Measurements from ENCODE around the gene SLC35B1. TPM values are rescaled to one million over a fixed set of nuclear protein-coding genes. Genes with fewer than 3 reads are reported as not detected.
A peak's percentile ranks its signal among the peaks of the same experiment; 100 is the strongest.

The SLC35B1 gene
- total RNA-seq, 4 donors from 2014 or later = 29.6 to 46.5 (median 42.8) TPM

DNA sequence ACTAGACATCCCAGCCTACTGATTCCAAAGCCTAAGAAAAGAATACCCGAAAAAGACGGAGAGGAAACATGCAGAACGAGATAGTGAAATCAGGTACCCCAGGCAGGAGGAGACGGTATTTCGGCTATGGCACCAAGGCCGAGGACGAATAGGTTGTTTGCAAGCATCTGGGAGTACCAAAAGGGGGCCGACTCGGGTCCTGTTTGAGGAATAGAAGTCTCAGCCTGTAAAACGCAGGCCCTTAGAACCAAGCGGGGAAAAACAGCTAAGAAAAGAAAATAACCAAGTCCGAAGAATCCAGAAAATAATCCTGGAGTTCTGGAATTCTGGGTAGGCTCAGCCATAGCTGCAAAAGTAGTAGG lies 537 bp downstream of the SLC35B1 start:
- no peak for DNase-seq (ENCODE audit: low spot score in 2 of 2)
- no peak for TF ChIP-seq EP300 (IDR thresholded peaks at IDR 0.05)
- no peak for TF ChIP-seq POLR2A (IDR thresholded peaks at IDR 0.05)
- TF ChIP-seq, protein P1, sequence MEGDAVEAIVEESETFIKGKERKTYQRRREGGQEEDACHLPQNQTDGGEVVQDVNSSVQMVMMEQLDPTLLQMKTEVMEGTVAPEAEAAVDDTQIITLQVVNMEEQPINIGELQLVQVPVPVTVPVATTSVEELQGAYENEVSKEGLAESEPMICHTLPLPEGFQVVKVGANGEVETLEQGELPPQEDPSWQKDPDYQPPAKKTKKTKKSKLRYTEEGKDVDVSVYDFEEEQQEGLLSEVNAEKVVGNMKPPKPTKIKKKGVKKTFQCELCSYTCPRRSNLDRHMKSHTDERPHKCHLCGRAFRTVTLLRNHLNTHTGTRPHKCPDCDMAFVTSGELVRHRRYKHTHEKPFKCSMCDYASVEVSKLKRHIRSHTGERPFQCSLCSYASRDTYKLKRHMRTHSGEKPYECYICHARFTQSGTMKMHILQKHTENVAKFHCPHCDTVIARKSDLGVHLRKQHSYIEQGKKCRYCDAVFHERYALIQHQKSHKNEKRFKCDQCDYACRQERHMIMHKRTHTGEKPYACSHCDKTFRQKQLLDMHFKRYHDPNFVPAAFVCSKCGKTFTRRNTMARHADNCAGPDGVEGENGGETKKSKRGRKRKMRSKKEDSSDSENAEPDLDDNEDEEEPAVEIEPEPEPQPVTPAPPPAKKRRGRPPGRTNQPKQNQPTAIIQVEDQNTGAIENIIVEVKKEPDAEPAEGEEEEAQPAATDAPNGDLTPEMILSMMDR (IDR thresholded peaks at IDR 0.05) = no peak
- Histone ChIP-seq H3K9me3 (no peaks in the 10 kb centered on the region), H3K27ac (peak overlapping the region; percentile 85 to 98 (median 90)), H3K36me3 (peaks cover 2 to 51% (median 19%) of the 10 kb centered on the region in 3 donors), H3K27me3 (no peaks in the 10 kb centered on the region), H3K4me3 (peak overlapping the region; percentile 85 to 98 (median 92)), H3K4me1 (peaks cover 0 to 44% (median 19%) of the 10 kb centered on the region in 4 donors)
- WGBS, 2 donors = 1 to 2% methylated on average over 12 of the region's 12 CpGs

- peaks cover 0 to 44% (median 19%) of the 10 kb centered on the region in 4 donors for H3K4me1 ChIP-seq
- no peak for TF ChIP-seq POLR2A (IDR thresholded peaks at IDR 0.05)
- TF ChIP-seq, protein P1 (IDR thresholded peaks at IDR 0.05) = no peak
- H3K9me3 ChIP-seq = no peaks in the 10 kb centered on the region
- DNase-seq (ENCODE audit: low spot score in 2 of 2) = no peak
- H3K27ac ChIP-seq = no peak overlapping the region
- no peak overlapping the region for H3K4me3 ChIP-seq
- H3K27me3 ChIP-seq = no peaks in the 10 kb centered on the region
- H3K36me3 ChIP-seq = peaks cover 2 to 55% (median 15%) of the 10 kb centered on the region in 3 donors
These were observed 2.5 kb downstream of the SLC35B1 start for GRCh38 chr17:49705254-49705653.

DNA sequence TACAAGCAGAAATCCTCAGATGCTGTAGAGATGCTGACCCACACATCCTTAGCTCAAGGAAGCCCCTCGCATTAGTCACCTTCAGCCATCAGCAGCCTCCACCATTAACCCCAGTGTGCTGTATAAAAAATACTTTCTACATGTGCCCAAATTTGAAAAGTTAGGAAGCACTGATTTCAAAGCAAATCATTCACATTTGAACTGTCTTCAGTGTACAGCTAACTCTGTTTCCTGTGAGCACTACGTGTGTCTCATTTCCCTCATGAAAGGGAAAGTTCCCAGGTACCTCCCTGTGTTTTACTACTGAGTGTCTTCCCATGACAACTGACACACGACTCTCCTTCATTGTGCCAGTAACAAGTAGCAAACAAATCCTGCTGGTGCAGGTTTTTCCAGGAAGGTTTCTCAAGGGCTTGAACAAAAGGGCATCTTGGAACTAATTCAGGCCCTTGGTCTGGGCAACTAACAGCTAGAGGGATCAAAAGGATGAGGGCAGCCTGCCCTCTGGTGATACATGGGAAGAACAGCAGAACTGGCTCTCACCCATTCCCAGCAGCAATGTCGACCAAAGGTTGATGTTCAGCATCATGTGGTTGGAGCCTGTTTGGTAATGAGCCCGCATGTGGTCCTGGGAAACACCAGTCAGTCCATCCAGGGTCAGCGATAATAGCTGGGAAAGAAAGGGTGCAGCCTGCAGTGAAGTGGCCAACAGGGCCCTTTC lies 4.0 kb downstream of the SLC35B1 start:
- no peak overlapping the region for H3K4me3 ChIP-seq
- TF ChIP-seq EP300 (IDR thresholded peaks at IDR 0.05) = no peak
- TF ChIP-seq, protein P1 (IDR thresholded peaks at IDR 0.05) = peak in 3 of 5 experiments; percentile 12 to 29 (median 29)
- no peak for TF ChIP-seq POLR2A (IDR thresholded peaks at IDR 0.05)
- peaks cover 2 to 69% (median 16%) of the 10 kb centered on the region in 3 donors for H3K36me3 ChIP-seq
- no peaks in the 10 kb centered on the region for H3K9me3 ChIP-seq
- WGBS, 2 donors = 62 to 64% methylated on average over 6 of the region's 6 CpGs
- DNase-seq (ENCODE audit: low spot score in 2 of 2) = no peak
- H3K4me1 ChIP-seq = peaks cover 0 to 37% (median 15%) of the 10 kb centered on the region in 4 donors
- no peaks in the 10 kb centered on the region for H3K27me3 ChIP-seq
- no peak overlapping the region for H3K27ac ChIP-seq

GRCh38 chr17:49700960-49701359 lies 6.8 kb downstream of the SLC35B1 start:
- DNase-seq (ENCODE audit: low spot score in 2 of 2) = no peak
- no peak overlapping the region for H3K4me3 ChIP-seq
- H3K27ac ChIP-seq = no peak overlapping the region
- 70 to 77% methylated on average over 6 of the region's 6 CpGs for WGBS, 2 donors
- TF ChIP-seq, protein P1 (IDR thresholded peaks at IDR 0.05) = no peak
- no peak for TF ChIP-seq EP300 (IDR thresholded peaks at IDR 0.05)
- TF ChIP-seq POLR2A (IDR thresholded peaks at IDR 0.05) = no peak
- H3K9me3 ChIP-seq = no peaks in the 10 kb centered on the region
- H3K36me3 ChIP-seq = peaks cover 2 to 69% (median 16%) of the 10 kb centered on the region in 3 donors
- peaks cover 0 to 17% (median 0%) of the 10 kb centered on the region in 4 donors for H3K4me1 ChIP-seq
- H3K27me3 ChIP-seq = no peaks in the 10 kb centered on the region

DNA sequence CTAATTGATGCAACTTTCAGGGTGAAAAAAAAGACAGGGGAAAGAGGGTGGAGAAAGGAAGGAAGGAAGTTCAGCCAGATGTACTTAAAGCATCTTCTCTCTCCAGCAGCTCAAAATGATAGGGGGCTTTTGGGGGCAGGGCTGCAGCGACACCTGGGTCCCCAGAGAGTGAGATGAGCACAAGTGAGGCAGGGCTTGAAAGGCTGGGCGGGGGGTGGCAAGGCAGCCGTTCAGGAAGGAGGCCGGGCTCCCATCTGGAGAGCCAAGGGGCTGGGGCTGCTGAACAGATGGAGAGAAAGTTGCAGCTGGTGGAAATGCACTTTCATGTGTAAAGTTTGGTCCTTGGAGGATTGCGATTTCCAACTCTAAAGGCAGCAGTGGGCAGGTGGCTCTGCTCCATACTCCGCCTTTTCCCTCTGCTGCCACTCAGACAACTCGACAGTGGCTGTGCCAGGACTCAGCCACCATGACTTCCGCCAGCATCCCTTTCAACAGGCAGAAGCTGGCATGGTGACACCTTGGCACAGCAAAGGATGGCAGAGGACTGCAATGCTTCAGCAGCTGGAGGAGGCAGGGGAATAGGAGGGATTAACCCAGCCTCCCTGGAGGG lies 7.7 kb downstream of the SLC35B1 start:
- H3K36me3 ChIP-seq = peaks cover 2 to 62% (median 16%) of the 10 kb centered on the region in 3 donors
- no peak for DNase-seq (ENCODE audit: low spot score in 2 of 2)
- no peaks in the 10 kb centered on the region for H3K9me3 ChIP-seq
- H3K27ac ChIP-seq = no peak overlapping the region
- H3K4me3 ChIP-seq = no peak overlapping the region
- TF ChIP-seq, protein P1 (IDR thresholded peaks at IDR 0.05) = no peak
- TF ChIP-seq EP300 (IDR thresholded peaks at IDR 0.05) = no peak
- TF ChIP-seq POLR2A (IDR thresholded peaks at IDR 0.05) = no peak
- H3K27me3 ChIP-seq = no peaks in the 10 kb centered on the region
- 55 to 73% methylated on average over 8 of the region's 8 CpGs for WGBS, 2 donors
- peaks cover 0 to 12% (median 3%) of the 10 kb centered on the region in 4 donors for H3K4me1 ChIP-seq
